AG09319 (cell line): ENCODE measurements around the gene USP47.

ENCODE experiments used
- DNase-seq: peaks from one replicate; pipeline ENCODE4 v3.0.0-alpha.2; 2010; ENCODE audit warnings: low read depth; ENCODE audit errors: extremely low read depth
- CTCF ChIP-seq: IDR thresholded peaks from 2 replicates; pipeline ENCODE4 v1.5.1; 2011; ENCODE audit warnings: low read depth, mild to moderate bottlenecking, inconsistent platforms, low read length, moderate library complexity

USP47 gene

GRCh38 chr11:12003815-12004214, 162.0 kb downstream of the USP47 start:
- TF ChIP-seq CTCF, result no peak
- DNase-seq, result no peak

- TF ChIP-seq CTCF, result no peak
- DNase-seq, result no peak
Measured at GRCh38 chr11:12005061-12005460, 163.3 kb downstream of the USP47 start.

- DNase-seq, result peak; percentile 40
- no peak for TF ChIP-seq CTCF
Measured at GRCh38 chr11:12005476-12005875, 163.7 kb downstream of the USP47 start.

- no peak for TF ChIP-seq CTCF
- no peak for DNase-seq
Measured at GRCh38 chr11:12006552-12007229, 164.9 kb downstream of the USP47 start.

GRCh38 chr11:12007230-12007593, 165.4 kb downstream of the USP47 start:
- no peak for TF ChIP-seq CTCF
- no peak for DNase-seq

GRCh38 chr11:12007769-12008737, 166.3 kb downstream of the USP47 start, which contains the start of gene DKK3:
Gene DKK3 (minus strand): TSS chr11:12008626. CDS start chr11:12008582, 44 bp downstream.
- DNase-seq, result no peak
- no peak for TF ChIP-seq CTCF
